EL (cell line): ENCODE measurements around the gene UBIAD1.
A peak's percentile ranks its signal among the peaks of the same experiment; 100 is the strongest.
"Not testable (repeated sequence)": the region's sequence is repeated elsewhere in the genome, so short reads cannot be mapped to it uniquely, and the experiment has no call there.

Experiments used
- DNase-seq: peaks from one replicate; pipeline ENCODE4 v3.0.0-alpha.2; 2016

Gene UBIAD1

DNA sequence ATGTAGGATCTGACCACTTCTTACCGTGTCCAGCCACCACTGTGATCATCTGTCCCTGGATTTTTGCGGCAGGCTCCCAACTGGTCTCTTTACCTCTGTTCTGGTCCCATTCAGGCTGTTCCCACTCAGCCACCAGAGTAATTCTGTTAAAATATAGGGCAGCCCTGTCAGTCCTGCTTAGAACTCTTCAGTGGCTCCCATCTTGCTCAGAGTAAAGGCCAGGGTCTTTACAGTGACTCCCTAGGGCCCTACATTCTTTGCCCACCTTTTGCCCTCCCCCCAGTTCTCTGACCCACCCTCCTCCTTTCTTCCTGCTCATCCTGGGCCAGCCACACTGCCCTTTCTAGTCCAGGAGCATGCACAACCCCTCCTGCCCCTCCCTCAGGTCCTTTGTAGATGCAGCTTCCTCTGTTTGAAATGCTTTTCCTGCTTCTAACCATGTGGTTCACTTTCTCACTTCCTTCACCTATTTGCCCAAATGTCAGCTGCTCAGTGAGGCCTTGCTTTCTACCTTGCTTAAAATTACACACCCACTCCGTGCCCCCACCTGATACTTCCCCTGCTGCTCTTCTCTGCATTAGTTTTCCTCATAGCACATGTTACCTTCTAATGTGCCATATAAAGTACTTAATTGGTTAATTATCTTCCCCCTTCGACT, 7.8 kb downstream of the UBIAD1 start:
- no peak for DNase-seq

GRCh38 chr1:11281518-11282331, 8.7 kb downstream of the UBIAD1 start:
- peak; percentile 90 for DNase-seq

DNA sequence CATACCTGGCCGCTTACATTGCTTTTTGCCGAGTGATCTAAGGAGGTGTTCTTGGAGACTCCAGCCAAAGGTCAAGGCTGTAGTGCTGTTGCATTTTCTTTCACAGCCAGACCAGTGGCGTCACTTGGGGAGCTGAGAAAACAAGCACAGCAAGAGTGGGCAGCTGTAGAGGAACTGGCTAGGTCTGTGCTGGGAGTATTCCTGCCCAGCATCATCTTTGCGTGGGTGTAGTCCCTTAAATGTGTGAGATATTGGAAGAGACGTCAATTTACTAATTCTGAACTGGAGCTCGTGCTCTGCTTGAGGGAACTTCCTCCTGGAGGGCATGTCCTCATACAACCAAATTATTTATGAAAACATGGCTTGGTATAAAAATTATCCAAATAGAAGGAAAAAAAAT, 10.2 kb downstream of the UBIAD1 start:
- no peak for DNase-seq

GRCh38 chr1:11284784-11285183, 11.8 kb downstream of the UBIAD1 start:
- no peak for DNase-seq

DNA sequence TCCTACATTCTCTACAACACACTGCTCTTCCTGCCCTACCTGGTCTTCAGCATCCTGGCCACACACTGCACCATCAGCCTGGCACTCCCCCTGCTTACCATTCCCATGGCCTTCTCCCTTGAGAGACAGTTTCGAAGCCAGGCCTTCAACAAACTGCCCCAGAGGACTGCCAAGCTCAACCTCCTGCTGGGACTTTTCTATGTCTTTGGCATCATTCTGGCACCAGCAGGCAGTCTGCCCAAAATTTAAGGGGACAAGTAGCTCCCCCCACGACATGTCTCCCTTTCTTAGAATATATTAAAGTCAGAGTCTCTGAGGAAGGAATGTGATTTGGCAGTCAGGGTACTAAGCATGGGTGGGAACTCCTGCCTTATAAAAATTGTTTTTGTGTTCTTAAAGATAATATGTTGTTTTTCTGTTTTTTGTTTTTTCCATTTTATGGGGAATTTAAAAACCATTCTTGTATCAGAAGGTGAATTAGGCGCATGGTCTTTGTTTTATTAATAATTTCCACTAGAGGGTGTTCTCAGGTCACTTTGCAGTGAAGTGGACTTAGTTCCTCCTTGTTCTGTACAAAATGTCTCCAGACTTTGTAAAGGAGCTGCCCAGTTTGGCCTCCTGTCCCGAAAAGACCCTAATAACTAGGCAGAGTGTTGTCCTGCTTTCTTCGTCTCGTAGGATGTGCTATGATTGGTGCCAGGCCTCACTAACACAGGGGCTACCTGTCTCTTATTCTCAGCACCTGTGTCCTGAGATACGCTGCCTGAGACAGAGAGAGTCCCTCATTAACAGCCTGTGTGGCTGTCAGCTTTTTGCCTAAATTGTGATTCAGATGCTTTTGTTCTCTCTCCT, 13.1 kb downstream of the UBIAD1 start:
- DNase-seq = peak; percentile 10

- DNase-seq = peak; percentile 45
Observed at GRCh38 chr1:11286735-11287410, 13.9 kb downstream of the UBIAD1 start.

GRCh38 chr1:11289064-11289463, 16.1 kb downstream of the UBIAD1 start:
- no peak for DNase-seq

GRCh38 chr1:11291049-11291448, 18.1 kb downstream of the UBIAD1 start:
- no peak for DNase-seq

GRCh38 chr1:11293856-11294255, 20.9 kb downstream of the UBIAD1 start:
- peak; percentile 26 for DNase-seq

DNA sequence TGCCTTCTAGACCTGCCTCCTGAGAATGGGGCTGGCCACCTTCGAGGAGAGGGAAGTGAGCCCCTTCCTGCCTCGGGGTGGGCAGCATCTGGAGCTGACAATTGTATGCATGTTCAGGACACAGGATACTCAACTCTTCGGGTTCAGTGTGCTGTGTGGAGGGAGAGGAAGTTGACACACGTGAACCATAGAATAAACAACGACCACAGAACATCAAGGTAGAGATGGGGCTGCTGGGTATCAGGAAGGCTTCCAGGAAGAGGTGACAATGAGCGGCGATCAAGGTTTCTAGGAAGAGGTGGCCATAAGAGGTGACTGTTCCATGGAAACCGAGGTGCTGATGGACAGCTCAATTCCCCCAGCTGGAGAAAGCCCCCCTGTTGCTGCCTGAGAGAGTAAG, 22.0 kb downstream of the UBIAD1 start:
- no peak for DNase-seq

DNA sequence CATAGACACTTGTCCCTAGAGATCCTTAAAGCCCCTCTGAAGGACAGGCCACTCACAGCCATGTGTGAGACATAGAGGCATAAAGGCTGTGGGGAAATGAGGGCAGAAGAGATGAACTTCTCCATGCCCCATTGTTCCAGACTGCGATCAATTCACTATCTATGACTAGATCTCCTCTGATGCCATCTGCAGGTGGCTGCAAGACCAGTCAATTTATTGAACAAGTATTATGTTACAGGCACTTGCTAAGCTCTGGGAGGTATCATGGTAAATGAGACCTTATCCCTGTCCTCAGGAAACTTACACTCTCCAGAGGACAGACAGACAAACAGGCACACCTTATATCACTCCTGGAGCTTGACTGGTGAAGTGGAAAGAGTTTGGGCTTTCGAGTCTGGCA, 22.9 kb downstream of the UBIAD1 start:
- no peak for DNase-seq

DNA sequence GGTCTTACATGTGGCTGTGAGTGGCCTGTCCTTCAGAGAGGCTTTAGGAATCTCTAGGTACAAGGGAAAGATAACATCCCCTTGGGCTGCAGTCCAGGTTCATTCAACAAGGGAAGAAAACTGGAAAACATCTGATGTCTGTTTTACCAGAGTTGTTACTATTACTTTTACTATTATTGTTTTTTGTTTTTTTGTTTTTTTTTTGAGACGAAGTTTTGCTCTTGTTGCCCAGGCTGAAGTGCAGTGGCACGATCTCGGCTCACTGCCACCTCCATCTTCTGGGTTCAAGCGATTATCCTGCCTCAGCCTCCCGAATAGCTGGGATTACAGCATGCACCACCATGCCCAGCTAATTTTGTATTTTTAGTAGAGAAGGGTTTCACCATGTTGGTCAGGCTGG, 24.8 kb downstream of the UBIAD1 start:
- DNase-seq = not testable (repeated sequence)

DNA sequence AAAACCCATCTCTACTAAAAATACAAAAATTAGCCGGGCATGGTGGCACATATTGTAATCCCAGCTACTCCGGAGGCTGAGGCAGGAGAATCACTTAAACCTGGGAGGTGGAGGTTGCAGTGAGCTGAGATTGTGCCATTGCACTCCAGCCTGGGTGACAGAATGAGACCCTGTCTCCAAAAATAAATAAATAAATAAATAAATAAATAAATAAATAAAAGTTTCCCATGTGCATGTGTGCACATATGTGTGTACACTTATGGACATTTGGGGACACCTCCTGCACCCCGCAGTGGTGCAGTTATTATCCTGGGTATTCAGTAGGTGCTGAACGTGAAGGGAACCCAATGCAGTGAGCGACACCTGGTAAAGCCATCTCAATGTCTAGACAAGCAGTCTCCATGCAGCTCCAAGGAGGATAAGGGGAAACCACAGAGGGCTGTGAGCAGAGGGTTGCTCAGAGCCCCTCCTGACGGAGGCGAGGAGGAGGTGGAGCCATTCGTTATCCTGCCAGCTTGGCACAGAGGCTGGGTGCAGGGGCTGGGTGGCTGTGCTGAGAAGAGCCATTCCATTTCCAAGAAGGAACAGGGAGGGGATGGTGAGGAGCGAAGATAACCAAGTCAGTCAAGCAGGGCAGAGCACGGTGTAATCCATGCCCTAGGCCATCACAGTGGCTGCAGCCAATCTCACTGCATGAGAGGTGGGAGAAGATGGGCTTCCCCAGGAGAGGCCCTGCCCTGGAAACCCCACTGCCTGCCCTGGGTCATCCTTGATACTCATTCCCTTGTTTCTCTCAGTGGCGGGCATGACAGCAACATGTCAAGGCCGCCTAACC, 25.6 kb downstream of the UBIAD1 start:
- DNase-seq = no peak

- DNase-seq = no peak
Observed at GRCh38 chr1:11299225-11299574, 26.2 kb downstream of the UBIAD1 start.

GRCh38 chr1:11301601-11302000, 28.6 kb downstream of the UBIAD1 start:
- DNase-seq = no peak

- no peak for DNase-seq
Observed at GRCh38 chr1:11302366-11302765, 29.4 kb downstream of the UBIAD1 start.

DNA sequence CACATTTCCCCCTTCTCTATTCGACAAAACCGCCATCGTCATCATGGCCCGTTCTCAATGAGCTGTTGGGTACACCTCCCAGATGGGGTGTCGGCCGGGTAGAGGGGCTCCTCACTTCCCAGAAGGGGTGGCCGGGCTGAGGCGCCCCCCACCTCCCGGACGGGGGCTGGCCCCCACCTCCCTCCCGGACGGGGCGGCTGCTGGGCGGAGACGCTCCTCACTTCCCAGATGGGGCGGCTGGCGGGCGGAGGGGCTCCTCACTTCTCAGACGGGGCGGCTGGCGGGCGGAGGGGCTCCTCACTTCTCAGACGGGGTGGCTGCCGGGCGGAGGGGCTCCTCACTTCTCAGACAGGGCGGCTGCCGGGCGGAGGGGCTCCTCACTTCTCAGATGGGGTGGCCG, 32.5 kb downstream of the UBIAD1 start:
- not testable (repeated sequence) for DNase-seq

GRCh38 chr1:11307852-11308251, 34.9 kb downstream of the UBIAD1 start:
- DNase-seq = peak; percentile 22

DNA sequence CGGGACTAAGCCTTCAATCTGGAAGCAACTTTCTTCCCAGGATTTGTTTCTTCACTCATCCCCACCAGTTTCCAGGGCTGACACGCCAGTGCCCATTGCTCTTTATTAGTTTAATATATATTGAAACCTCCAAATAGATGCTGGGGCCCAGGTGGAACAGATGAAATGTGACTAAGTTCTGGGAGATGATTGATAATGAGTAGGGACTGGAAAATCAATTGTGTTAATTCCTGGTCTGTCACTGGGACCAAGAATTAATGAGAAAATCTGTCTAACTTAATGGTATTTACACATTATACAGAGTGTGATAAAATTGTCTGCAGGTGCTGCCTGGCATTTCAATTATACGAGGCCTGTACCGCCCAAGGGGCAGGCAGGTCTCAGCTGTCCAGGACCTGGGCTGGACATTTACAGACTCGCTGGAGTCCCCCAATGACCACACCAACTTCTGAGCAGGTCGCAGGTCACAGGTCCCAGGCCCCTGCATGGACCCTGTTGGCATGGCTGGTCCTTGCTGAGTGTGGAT, 35.8 kb downstream of the UBIAD1 start:
- DNase-seq = no peak

- no peak for DNase-seq
Observed at GRCh38 chr1:11309385-11309784, 36.4 kb downstream of the UBIAD1 start.

GRCh38 chr1:11311816-11312755, 39.1 kb downstream of the UBIAD1 start:
- DNase-seq = no peak
